Progenitor cell of endocrine pancreas (in vitro differentiated cells): ENCODE measurements around the gene LSMEM2. TPM values are rescaled to one million over a fixed set of nuclear protein-coding genes. Genes with fewer than 3 reads are reported as not detected.
"Not testable (repeated sequence)": the region's sequence is repeated elsewhere in the genome, so short reads cannot be mapped to it uniquely, and the experiment has no call there.

Experiments
- DNase-seq: peaks from one replicate; pipeline ENCODE4 v3.0.0; 2021; ENCODE audit warnings: low spot score; ENCODE audit not compliant: unreplicated experiment
- H3K27ac Mint-ChIP-seq: 2 replicates; pipeline ENCODE4 v1.8.0; 2021; ENCODE audit warnings: mild to moderate bottlenecking, moderate library complexity, mixed read lengths
- H3K27me3 Mint-ChIP-seq: 2 replicates; pipeline ENCODE4 v1.8.0; 2021; ENCODE audit warnings: mixed read lengths
- H3K36me3 Mint-ChIP-seq: 2 replicates; pipeline ENCODE4 v1.8.0; 2022; ENCODE audit warnings: mixed read lengths; ENCODE audit not compliant: insufficient read depth
- H3K4me1 Mint-ChIP-seq: 2 replicates; pipeline ENCODE4 v1.8.0; 2021; ENCODE audit warnings: low read depth, mixed read lengths
- H3K4me3 Mint-ChIP-seq: 2 replicates; pipeline ENCODE4 v1.8.0; 2021; ENCODE audit warnings: low read depth, mild to moderate bottlenecking, moderate library complexity, mixed read lengths
- H3K9me3 Mint-ChIP-seq: 2 replicates; pipeline ENCODE4 v1.8.0; 2021; ENCODE audit warnings: low read depth, mixed read lengths
- total RNA-seq: library from RNA; stranded (reverse); gene quantifications from 2 replicates; pipeline ENCODE4 v1.2.1, GENCODE V29; 2021
- TF ChIP-seq, protein P1 (sequence below): fragments of 200-600 bp; sonication (generic); IDR thresholded peaks from one replicate; pipeline ENCODE4 v1.5.0; 2021; ENCODE audit warnings: antibody characterized with exemption, mild to moderate bottlenecking; ENCODE audit not compliant: unreplicated experiment

The LSMEM2 gene
- total RNA-seq, 1 donor from 2014 or later: not detected

DNA sequence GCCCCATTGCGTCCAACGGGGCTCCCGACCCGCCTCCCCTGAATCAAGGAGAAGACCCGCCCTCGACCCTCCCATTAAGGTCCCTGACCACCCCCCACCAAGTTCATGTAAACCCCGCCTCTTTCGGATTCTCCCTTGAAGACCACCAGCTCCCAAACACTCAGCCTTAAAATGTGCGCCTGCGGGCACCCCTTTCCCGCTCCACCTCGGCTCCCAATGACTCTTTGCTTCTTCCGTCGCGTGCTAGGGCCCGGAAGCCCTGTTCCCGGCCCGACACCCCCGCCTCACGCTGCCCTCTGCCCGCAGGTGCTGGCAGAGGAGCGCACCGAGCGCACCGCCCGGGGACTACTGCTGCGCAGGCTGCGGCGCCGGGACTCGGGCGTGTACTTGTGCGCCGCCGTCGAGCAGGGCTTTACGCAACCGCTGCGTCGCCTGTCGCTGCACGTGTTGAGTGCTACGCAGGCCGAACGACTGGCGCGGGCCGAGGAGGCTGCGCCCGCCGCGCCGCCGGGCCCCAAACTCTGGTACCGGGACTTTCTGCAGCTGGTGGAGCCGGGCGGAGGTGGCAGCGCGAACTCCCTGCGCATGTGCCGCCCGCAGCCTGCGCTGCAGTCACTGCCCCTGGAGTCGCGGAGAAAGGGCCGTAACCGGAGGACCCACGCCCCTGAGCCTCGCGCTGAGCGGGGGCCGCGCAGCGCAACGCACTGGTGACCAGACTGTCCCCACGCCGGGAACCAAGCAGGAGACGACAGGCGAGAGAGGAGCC, 2.7 kb upstream of the LSMEM2 start:
- Mint-ChIP-seq H3K27ac (no peak overlapping the region), H3K4me3 (no peak overlapping the region), H3K27me3 (peaks cover 54% of the 10 kb centered on the region), H3K9me3 (no peaks in the 10 kb centered on the region), H3K36me3 (peaks cover 5% of the 10 kb centered on the region), H3K4me1 (peaks cover 12% of the 10 kb centered on the region)
- no peak for DNase-seq
- TF ChIP-seq, protein P1, sequence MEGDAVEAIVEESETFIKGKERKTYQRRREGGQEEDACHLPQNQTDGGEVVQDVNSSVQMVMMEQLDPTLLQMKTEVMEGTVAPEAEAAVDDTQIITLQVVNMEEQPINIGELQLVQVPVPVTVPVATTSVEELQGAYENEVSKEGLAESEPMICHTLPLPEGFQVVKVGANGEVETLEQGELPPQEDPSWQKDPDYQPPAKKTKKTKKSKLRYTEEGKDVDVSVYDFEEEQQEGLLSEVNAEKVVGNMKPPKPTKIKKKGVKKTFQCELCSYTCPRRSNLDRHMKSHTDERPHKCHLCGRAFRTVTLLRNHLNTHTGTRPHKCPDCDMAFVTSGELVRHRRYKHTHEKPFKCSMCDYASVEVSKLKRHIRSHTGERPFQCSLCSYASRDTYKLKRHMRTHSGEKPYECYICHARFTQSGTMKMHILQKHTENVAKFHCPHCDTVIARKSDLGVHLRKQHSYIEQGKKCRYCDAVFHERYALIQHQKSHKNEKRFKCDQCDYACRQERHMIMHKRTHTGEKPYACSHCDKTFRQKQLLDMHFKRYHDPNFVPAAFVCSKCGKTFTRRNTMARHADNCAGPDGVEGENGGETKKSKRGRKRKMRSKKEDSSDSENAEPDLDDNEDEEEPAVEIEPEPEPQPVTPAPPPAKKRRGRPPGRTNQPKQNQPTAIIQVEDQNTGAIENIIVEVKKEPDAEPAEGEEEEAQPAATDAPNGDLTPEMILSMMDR: no peak

DNA sequence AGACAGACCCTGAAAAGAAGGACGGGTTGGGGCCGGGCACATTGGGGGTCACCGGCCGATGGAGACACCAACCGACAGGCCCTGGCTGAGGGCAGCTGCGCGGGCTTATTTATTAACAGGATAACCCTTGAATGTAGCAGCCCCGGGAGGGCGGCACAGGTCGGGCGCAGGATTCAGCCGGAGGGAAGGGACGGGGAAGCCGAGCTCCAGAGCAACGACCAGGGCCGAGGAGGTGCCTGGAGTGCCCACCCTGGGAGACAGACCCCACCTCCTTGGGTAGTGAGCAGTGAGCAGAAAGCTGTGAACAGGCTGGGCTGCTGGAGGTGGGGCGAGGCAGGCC, 2.2 kb upstream of the LSMEM2 start:
- H3K9me3 Mint-ChIP-seq: no peaks in the 10 kb centered on the region
- H3K36me3 Mint-ChIP-seq: peaks cover 5% of the 10 kb centered on the region
- TF ChIP-seq, protein P1: no peak
- H3K4me1 Mint-ChIP-seq: peaks cover 6% of the 10 kb centered on the region
- no peak overlapping the region for H3K4me3 Mint-ChIP-seq
- no peak for DNase-seq
- H3K27ac Mint-ChIP-seq: no peak overlapping the region
- H3K27me3 Mint-ChIP-seq: peaks cover 54% of the 10 kb centered on the region

DNA sequence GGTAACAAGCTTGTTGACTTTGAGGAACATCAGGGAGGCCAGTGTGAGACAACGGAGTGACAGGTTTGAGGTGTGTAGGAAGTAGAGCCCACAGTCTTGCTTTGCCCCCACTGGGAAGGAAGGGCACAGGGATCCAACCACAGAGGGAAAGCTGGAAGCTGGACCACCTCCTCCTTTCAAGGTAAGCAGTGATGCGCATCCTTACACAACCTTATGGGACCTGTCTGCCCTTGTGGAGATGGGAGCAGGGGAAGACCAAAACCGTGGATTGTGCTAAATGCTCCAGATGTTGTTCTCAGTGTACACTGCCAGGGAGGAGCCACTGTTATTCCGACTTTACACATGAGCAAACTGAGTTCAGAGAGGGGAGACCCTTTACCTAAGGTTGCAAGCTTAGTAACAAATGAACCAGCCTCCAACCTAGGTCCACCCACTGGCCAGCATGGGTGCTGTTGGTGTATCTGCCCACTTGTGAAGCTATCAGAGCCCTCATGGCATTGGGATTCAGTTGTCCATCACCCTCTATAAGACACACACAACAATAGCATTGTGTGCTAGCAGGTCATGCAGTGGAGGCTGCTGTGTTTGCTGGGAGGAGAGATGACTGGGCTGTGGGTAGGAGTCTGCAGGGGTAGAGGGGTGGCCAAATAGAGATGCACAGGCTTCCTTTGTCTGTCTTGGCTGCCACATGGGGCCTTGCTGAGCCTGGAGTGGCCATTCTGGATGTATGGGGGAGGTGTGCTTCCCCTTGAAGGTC, 586 bp upstream of the LSMEM2 start:
- Mint-ChIP-seq H3K4me1 (peaks cover 5% of the 10 kb centered on the region), H3K27ac (no peak overlapping the region), H3K4me3 (no peak overlapping the region), H3K9me3 (no peaks in the 10 kb centered on the region), H3K36me3 (peaks cover 5% of the 10 kb centered on the region), H3K27me3 (peaks cover 51% of the 10 kb centered on the region)
- TF ChIP-seq, protein P1: no peak
- no peak for DNase-seq

DNA sequence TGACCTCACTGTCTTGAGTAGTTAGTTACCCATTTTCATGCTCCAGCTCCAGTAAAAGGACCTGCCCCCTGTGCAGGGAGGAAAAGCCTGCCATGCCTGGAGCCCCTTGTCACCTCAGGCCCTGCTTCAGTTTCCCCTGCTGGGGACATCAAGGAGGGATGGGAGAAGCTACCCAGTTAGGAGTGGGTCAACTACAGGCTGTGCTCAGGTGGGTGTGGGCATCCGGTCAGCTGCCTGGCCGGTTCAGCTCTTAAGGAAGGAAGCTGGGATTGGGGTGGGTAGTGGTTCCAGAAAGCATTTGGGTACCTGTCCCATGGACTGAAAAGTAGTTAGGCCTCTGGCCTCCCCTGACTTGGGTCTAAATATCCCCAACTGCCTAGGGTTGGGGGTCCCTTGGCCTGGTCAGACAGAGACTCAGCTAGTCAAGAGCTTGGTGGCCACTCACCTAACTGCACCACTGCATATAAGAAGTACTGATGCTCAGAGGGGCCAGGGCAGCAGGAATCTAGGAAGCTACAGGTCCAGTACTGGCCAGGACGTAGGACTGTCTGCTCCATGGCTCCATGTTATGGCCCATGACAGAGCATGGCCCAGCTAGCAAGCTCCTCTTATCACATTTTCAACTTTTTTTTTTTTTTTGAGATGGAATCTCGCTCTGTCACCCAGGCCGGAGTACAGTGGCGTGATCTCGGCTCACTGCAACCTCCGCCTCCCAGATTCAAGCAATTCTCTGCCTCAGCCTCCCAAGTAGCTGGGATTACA, 549 bp downstream of the LSMEM2 start:
- Mint-ChIP-seq H3K4me1 (peaks cover 2% of the 10 kb centered on the region), H3K27ac (no peak overlapping the region), H3K4me3 (no peak overlapping the region), H3K36me3 (peaks cover 1% of the 10 kb centered on the region), H3K27me3 (peaks cover 44% of the 10 kb centered on the region), H3K9me3 (no peaks in the 10 kb centered on the region)
- no peak for DNase-seq
- TF ChIP-seq, protein P1: no peak

DNA sequence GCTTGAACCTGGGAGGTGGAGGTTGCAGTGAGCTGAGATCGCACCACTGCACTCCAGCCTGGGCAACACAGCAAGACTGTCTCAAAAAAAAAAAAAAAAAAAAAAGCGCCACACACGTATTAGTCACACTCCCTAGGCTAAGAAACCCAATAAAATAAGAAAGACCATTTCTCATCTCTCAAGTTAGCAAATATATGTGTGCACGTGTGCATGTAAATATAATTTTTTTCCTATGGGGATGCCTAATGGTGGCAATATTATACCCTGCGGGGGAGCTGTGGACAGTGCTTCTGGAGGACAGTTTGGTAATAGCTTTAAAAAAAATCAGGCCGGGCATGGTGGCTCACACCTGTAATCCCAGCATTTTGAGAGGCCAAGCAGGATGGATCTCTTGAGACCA, 5.2 kb downstream of the LSMEM2 start:
- H3K36me3 Mint-ChIP-seq, H3K4me1 Mint-ChIP-seq, H3K4me3 Mint-ChIP-seq, DNase-seq, H3K27me3 Mint-ChIP-seq, H3K9me3 Mint-ChIP-seq, H3K27ac Mint-ChIP-seq: not testable (repeated sequence)
